Activated gamma-delta T cell (primary cell): Measurements from ENCODE around the gene PIK3R2.

Experiments used
- DNase-seq: peaks from one replicate; lab custom pipeline; 2025; lab: John Stamatoyannopoulos, UW

The PIK3R2 gene

GRCh38 chr19:18173054-18173571 is 20.1 kb downstream of the PIK3R2 start:
- DNase-seq, result no peak

DNA sequence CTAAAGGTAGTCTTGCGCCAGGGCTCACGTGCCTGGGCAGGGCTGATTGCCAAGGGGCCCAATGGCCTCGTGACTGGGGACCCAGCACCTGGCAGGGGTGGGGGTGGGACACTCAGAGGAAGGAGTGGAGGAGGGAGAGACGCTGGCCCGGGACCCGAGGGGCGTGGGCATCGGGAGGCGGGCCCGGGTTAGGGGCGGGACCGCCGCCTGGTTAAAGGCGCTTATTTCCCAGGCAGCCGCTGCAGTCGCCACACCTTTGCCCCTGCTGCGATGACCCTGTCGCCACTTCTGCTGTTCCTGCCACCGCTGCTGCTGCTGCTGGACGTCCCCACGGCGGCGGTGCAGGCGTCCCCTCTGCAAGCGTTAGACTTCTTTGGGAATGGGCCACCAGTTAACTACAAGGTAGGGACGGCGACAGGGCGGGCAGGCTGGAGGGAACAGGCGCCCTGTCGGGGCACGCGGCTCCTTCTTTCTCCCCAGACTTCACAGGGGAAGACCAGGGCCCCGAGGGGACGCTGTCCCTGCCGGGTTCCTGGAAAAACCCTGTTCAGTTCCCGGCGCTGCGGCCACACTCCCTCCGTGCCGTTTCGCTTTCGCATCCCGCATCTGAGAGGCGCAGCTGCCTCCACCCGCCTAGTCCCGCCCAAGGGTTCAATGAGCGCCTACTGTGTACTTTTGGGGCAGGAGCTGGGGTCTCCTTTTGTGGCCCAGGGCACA is 20.8 kb downstream of the PIK3R2 start, which contains the start of gene IFI30:
TSS of gene IFI30 (plus strand) at position 242 of the 717 bp plus-strand sequence. CDS start at position 271, 29 bp downstream.
- no peak for DNase-seq

- DNase-seq, result no peak
Observed at GRCh38 chr19:18174983-18175382, 22.0 kb downstream of the PIK3R2 start.

GRCh38 chr19:18176367-18177310 is 23.7 kb downstream of the PIK3R2 start:
- no peak for DNase-seq

DNA sequence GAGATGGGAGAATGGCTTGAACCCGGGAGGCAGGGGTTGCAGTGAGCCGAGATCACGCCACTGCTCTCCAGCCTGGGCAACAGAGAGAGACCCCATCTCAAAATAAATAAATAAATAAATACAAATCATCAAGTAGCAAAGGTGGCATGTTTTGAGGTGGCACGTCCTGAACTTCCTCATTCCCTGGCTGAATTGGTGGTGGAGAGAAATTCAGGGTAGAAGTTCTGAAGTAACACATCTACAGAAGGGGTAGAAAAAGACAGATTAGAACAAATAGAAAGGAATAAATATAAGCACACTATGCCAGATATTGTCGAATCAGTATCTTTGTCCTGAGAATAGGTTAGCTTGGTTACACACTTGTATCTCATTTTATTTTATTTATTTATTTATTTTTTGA is 27.0 kb downstream of the PIK3R2 start:
- no peak for DNase-seq

DNA sequence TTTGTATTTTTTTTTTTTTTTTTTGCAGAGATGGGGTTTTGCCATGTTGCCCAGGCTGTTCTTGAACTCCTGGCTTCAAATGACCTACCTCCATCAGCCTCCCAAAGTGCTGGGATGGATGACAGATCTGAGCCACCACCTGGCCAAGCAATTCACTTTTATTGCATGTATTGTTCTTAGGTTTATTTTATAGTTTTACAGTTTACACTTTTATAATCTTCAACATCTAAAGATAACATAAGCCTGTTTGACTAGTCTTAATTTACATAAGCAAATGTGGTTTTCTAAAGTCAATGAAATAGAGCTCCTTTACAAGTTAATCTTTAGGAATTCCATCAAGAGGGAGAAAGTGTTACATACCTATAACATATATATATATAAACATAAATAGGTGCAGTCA is 30.6 kb downstream of the PIK3R2 start:
- DNase-seq, result no peak

DNA sequence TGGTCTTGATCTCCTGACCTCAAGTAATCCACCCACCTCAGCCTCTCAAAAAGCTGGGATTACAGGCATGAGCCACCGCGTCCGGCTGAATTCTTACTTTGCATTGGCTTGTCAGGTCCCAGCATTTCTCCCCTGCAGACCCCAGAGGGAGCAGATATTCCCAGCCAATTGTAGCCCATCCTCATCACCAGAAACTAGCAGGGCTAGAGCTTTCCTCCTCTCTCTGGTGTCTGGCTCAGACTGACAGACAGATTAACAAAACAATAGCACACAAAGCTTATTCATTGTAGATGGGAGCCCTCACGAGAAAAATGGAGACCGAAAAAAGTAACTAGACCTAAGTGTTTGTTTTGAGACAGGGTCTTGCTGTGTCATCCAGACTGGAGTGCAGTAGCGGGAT is 32.6 kb downstream of the PIK3R2 start:
- no peak for DNase-seq

GRCh38 chr19:18190278-18190677 is 37.3 kb downstream of the PIK3R2 start:
- DNase-seq, result no peak

GRCh38 chr19:18191640-18192062 is 38.7 kb downstream of the PIK3R2 start:
- DNase-seq, result no peak

- peak; percentile 97 for DNase-seq
Observed at GRCh38 chr19:18192673-18193387, 39.9 kb downstream of the PIK3R2 start, which contains the start of gene MPV17L2. Gene MPV17L2 (plus strand): TSS chr19:18193218. CDS start chr19:18193282, 64 bp downstream.

- DNase-seq, result no peak
Observed at GRCh38 chr19:18193388-18194180, 40.6 kb downstream of the PIK3R2 start.

DNA sequence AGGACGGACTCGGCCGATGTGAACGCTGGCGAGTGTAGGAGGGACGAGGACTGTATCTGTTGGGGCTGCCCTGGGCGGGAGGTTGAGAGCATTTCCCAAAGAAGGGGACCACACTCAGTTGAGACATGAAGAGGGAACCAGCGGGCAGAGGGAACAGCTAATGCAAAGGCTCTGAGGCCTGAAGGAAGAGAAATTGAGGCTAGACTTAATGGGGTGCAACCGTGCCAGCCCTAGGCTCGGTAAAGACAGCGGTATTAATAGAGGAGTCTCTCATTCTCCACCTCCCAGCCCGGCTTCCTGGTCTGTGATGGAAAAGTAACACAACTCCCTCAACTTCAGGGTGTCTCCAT is 41.2 kb downstream of the PIK3R2 start:
- no peak for DNase-seq

DNA sequence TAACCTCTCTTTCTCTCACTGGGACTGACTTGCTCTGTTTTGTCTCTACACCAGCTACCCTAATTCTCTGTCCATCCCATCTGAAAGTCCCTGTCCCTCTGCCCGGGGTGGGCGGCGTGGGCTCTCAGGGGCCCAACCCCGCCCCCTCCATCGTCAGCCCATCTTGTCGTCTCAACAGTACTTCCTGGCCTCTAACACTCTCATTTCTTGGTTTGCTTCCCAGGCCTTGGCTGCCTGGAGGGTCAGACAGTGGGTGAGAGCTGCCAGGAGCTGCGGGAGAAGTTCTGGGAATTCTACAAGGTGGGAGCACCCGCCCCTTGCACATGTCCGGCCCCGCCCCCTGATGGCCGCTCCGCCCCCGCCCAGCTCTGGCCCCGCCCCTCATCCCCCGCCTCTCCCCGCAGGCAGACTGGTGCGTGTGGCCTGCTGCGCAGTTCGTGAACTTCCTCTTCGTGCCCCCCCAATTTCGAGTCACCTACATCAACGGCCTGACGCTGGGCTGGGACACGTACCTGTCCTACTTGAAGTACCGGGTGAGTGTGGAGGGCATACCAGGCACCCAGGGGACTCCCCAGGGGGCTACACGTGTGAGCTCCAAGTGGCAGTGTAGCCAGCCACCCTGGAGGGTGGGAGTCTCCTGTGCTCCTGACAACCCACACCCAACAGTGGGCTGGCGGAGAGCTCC is 41.7 kb downstream of the PIK3R2 start:
- DNase-seq, result no peak

- DNase-seq, result no peak
Observed at GRCh38 chr19:18196511-18196845, 43.5 kb downstream of the PIK3R2 start.

- DNase-seq, result no peak
Observed at GRCh38 chr19:18197306-18197705, 44.3 kb downstream of the PIK3R2 start.

- no peak for DNase-seq
Observed at GRCh38 chr19:18197941-18198340, 45.0 kb downstream of the PIK3R2 start.

DNA sequence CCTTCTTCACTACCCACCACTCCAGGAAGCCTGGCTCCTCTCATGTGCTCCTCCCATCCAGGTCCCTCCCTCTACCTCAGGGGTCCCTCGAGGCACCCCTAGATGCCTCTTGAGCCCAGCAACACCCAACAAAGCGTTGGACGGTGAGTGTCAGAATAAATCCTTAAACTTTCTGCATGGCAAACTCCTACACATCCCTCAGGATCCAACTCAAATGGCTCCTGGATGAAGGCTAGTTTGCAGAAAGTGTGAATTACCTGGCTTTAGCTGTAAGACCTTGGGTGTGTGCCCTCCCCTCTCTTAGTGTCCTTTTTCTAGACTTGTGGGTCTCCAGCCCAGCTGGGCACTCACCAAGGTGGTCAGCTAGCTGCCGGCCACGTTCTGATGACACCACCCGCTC is 45.4 kb downstream of the PIK3R2 start:
- no peak for DNase-seq

GRCh38 chr19:18202397-18202777 is 49.4 kb downstream of the PIK3R2 start:
- no peak for DNase-seq

- DNase-seq, result no peak
Observed at GRCh38 chr19:18202778-18203407, 49.9 kb downstream of the PIK3R2 start.

DNA sequence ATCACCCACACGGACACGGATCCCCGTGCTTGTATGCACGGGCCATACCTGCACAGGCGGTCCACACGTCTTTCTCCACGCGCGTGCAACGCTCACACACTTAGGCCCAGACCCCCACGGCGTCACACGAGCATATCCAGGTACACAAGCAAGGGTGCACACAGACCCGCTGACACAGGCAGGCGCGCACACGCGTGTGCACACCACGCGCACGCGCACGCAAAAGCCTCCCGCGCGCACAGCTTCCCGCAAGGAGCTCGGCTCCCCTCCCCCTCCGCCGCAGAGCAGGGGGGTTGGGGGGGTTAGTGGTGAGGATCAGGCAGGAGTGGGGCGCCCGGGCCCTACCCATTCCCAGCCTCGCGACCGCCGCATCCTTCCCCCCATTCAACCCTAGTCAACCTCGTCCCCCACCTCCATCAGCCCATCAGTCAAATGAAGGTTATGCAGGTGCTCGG is 50.5 kb downstream of the PIK3R2 start:
- no peak for DNase-seq
